A549 (cell line): Measurements from ENCODE around the gene CHST5.

ENCODE experiments used
- EP300 ChIP-seq, 2 experiments: fragments of >200 bp; sonication (Bioruptor Twin); formaldehyde crosslinking; IDR thresholded peaks; 2 replicates in 1 of 2; 3 replicates in 1 of 2; pipeline ENCODE4 v1.6.1; 2016 to 2017
- POLR2A ChIP-seq: IDR thresholded peaks from 2 replicates; pipeline ENCODE4 v1.6.1; 2012; ENCODE audit warnings: mild to moderate bottlenecking, low read length
- RAD21 ChIP-seq, 2 experiments: fragments of >200 bp in 1 of 2; sonication (Bioruptor Twin) in 1 of 2; formaldehyde crosslinking in 1 of 2; IDR thresholded peaks in 1 of 2; conservative IDR thresholded peaks in 1 of 2; 2 replicates in 1 of 2; 3 replicates in 1 of 2; pipeline ENCODE4 v1.6.1; 2012 to 2018; ENCODE audit warnings: inconsistent platforms in 1 of 2

GRCh38 chr16:75535211-75535843 is 581 bp downstream of the CHST5 start:
- TF ChIP-seq EP300 (IDR thresholded peaks at IDR 0.05), result no peak
- no peak for TF ChIP-seq RAD21 (conservative IDR thresholded peaks at IDR 0.05 in 1 of 2, IDR thresholded peaks at IDR 0.05 in 1 of 2)
- TF ChIP-seq POLR2A, result no peak
